SK-N-SH treated with all-trans-retinoic acid at 6 μM for 48 hours (cell line): Measurements from ENCODE around the gene PHACTR3.

Experiments used
- ATAC-seq: fragments of 200-7000 bp; cut with Tn5 transposase; 3 replicates; pipeline ENCODE4 v1.9.1; 2020; ENCODE audit warnings: mild to moderate bottlenecking, moderate library complexity
- ARNTL ChIP-seq: fragments of 450-650 bp; formaldehyde crosslinking; IDR thresholded peaks from 2 replicates; pipeline ENCODE4 v1.5.0; 2020; ENCODE audit warnings: low read depth, mild to moderate bottlenecking, moderate library complexity, borderline replicate concordance
- BACH2 ChIP-seq: fragments of 250-450 bp; sonication (Bioruptor Pico); IDR thresholded peaks from 2 replicates; pipeline ENCODE4 v1.9.0; 2021; ENCODE audit warnings: mild to moderate bottlenecking, borderline replicate concordance
- CSRNP3 ChIP-seq: fragments of 250-450 bp; sonication (Bioruptor Pico); IDR thresholded peaks from 2 replicates; pipeline ENCODE4 v1.5.1; 2021; ENCODE audit warnings: mild to moderate bottlenecking, moderate library complexity
- ESRRG ChIP-seq: fragments of 250-450 bp; sonication (Bioruptor Pico); IDR thresholded peaks from 2 replicates; pipeline ENCODE4 v1.6.1; 2021; ENCODE audit warnings: mild to moderate bottlenecking
- GLIS3 ChIP-seq: fragments of 250-450 bp; sonication (Bioruptor Pico); IDR thresholded peaks from 2 replicates; pipeline ENCODE4 v1.5.0; 2020; ENCODE audit warnings: mild to moderate bottlenecking, moderate library complexity
- ISL1 ChIP-seq: fragments of 250-450 bp; sonication (Bioruptor Pico); IDR thresholded peaks from 2 replicates; pipeline ENCODE4 v2.1.2; 2022; ENCODE audit warnings: mild to moderate bottlenecking, moderate library complexity
- OSR1 ChIP-seq: fragments of 250-450 bp; sonication (Bioruptor Pico); IDR thresholded peaks from 2 replicates; pipeline ENCODE4 v1.8.0; 2022; ENCODE audit warnings: moderate library complexity, mild to moderate bottlenecking, inconsistent platforms
- PATZ1 ChIP-seq: fragments of 250-450 bp; sonication (Bioruptor Pico); IDR thresholded peaks from 2 replicates; pipeline ENCODE4 v1.8.0; 2020; ENCODE audit warnings: mild to moderate bottlenecking, moderate library complexity, borderline replicate concordance
- POU6F1 ChIP-seq: fragments of 250-450 bp; sonication (Bioruptor Pico); IDR thresholded peaks from 2 replicates; pipeline ENCODE4 v1.8.0; 2021; ENCODE audit warnings: low read depth, mild to moderate bottlenecking, moderate library complexity, borderline replicate concordance
- RARB ChIP-seq: fragments of 250-450 bp; sonication (Bioruptor Pico); IDR thresholded peaks from 2 replicates; pipeline ENCODE4 v1.8.0; 2021; ENCODE audit warnings: mild to moderate bottlenecking, moderate library complexity
- SNAI2 ChIP-seq: fragments of 250-450 bp; sonication (Bioruptor Pico); IDR thresholded peaks from 2 replicates; pipeline ENCODE4 v1.5.0; 2020; ENCODE audit warnings: mild to moderate bottlenecking, moderate library complexity
- TCF4 ChIP-seq: fragments of 250-450 bp; sonication (Bioruptor Pico); IDR thresholded peaks from 2 replicates; pipeline ENCODE4 v1.8.0; 2021; ENCODE audit warnings: mild to moderate bottlenecking, moderate library complexity, borderline replicate concordance
- TOX ChIP-seq: fragments of 250-450 bp; sonication (Bioruptor Pico); IDR thresholded peaks from 2 replicates; pipeline ENCODE4 v1.8.0; 2021; ENCODE audit warnings: mild to moderate bottlenecking, moderate library complexity, borderline replicate concordance
- TSHZ2 ChIP-seq: fragments of 250-450 bp; sonication (Bioruptor Pico); IDR thresholded peaks from 2 replicates; pipeline ENCODE4 v1.5.0; 2020; ENCODE audit warnings: mild to moderate bottlenecking, moderate library complexity
- ZC3H10 ChIP-seq: fragments of 250-450 bp; sonication (Bioruptor Pico); IDR thresholded peaks from 2 replicates; pipeline ENCODE4 v1.5.1; 2021; ENCODE audit warnings: mild to moderate bottlenecking, moderate library complexity
- ZFP30 ChIP-seq: fragments of 450-650 bp; formaldehyde crosslinking; IDR thresholded peaks from 2 replicates; pipeline ENCODE4 v1.5.0; 2022; ENCODE audit warnings: mild to moderate bottlenecking, moderate library complexity
- ZNF565 ChIP-seq: fragments of 450-650 bp; formaldehyde crosslinking; conservative IDR thresholded peaks from 2 replicates; pipeline ENCODE4 v1.5.0; 2020; ENCODE audit warnings: low read depth, mild to moderate bottlenecking, moderate library complexity
- ZNF70 ChIP-seq: fragments of 450-650 bp; formaldehyde crosslinking; IDR thresholded peaks from 2 replicates; pipeline ENCODE4 v1.5.0; 2020; ENCODE audit warnings: mild to moderate bottlenecking, moderate library complexity
- ZNF8 ChIP-seq: fragments of 450-650 bp; formaldehyde crosslinking; IDR thresholded peaks from 2 replicates; pipeline ENCODE4 v1.5.0; 2020; ENCODE audit warnings: mild to moderate bottlenecking, moderate library complexity
- TF ChIP-seq, protein P1 (sequence below): fragments of 250-450 bp; sonication (Bioruptor Pico); IDR thresholded peaks from 2 replicates; pipeline ENCODE4 v1.5.1; 2020; ENCODE audit warnings: low read depth, mild to moderate bottlenecking, moderate library complexity

Gene PHACTR3

DNA sequence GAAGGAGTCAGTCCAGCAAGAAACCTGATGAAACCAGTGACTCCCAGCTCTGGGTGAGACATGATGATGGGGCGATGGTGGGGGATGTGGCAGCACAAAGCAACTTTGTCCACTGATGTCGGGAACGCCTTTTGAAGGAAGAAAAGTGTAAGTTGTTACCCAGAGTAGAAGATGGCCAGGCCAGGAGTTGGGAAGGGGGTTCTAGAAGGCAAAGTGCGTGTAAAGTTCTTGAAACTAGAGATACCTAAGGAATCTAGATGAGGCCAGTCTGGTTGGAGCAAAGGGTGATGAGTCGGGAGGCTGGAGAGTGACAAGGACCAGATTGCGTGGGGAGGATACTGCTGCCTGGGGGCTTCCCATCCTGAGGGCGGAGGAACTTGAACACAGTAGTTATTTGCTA is 117.0 kb downstream of the PHACTR3 start:
- TF ChIP-seq BACH2, result no peak
- TF ChIP-seq TSHZ2, result no peak
- TF ChIP-seq TCF4 (CRISPR knock-in tag), result no peak
- no peak for TF ChIP-seq TOX (CRISPR knock-in tag)
- TF ChIP-seq ESRRG (CRISPR knock-in tag), result no peak
- no peak for TF ChIP-seq OSR1 (CRISPR knock-in tag)
- TF ChIP-seq SNAI2 (CRISPR knock-in tag), result no peak
- TF ChIP-seq ZNF8 (CRISPR knock-in tag), result no peak
- TF ChIP-seq GLIS3 (CRISPR knock-in tag), result no peak
- no peak for TF ChIP-seq ARNTL (CRISPR knock-in tag)
- TF ChIP-seq, protein P1, sequence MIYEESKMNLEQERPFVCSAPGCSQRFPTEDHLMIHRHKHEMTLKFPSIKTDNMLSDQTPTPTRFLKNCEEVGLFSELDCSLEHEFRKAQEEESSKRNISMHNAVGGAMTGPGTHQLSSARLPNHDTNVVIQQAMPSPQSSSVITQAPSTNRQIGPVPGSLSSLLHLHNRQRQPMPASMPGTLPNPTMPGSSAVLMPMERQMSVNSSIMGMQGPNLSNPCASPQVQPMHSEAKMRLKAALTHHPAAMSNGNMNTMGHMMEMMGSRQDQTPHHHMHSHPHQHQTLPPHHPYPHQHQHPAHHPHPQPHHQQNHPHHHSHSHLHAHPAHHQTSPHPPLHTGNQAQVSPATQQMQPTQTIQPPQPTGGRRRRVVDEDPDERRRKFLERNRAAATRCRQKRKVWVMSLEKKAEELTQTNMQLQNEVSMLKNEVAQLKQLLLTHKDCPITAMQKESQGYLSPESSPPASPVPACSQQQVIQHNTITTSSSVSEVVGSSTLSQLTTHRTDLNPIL (CRISPR knock-in tag), result no peak
- TF ChIP-seq ZFP30, result no peak
- no peak for ATAC-seq

DNA sequence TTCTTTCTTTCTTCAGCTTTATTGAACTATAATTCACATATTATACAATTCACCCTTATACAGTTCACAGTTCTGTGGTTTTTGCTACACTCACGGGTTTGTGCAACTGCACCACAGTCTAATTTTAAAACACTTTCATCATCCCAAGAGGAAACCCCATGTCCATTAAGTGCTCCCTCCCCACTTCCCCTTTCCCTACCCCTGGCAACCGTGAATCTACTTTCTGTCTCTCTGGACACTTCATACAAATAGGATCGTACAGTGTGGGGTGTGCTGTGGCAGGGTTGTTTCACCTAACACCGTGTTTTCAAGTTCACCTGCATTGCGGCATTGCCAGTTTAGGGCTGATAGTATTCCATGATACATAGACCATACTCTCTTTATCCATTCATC is 118.8 kb downstream of the PHACTR3 start:
- no peak for TF ChIP-seq BACH2
- TF ChIP-seq PATZ1 (CRISPR knock-in tag), result no peak
- no peak for TF ChIP-seq ZNF8 (CRISPR knock-in tag)
- TF ChIP-seq, protein P1 (CRISPR knock-in tag), result no peak
- TF ChIP-seq ZNF565 (CRISPR knock-in tag), result no peak
- TF ChIP-seq ARNTL (CRISPR knock-in tag), result no peak
- TF ChIP-seq TSHZ2, result no peak
- no peak for TF ChIP-seq ZC3H10
- no peak for TF ChIP-seq ESRRG (CRISPR knock-in tag)
- TF ChIP-seq RARB, result no peak
- TF ChIP-seq ISL1, result no peak
- TF ChIP-seq SNAI2 (CRISPR knock-in tag), result no peak
- TF ChIP-seq CSRNP3 (CRISPR knock-in tag), result no peak
- TF ChIP-seq ZNF70, result no peak
- TF ChIP-seq GLIS3 (CRISPR knock-in tag), result no peak
- no peak for TF ChIP-seq POU6F1
- ATAC-seq, result no peak
